Neural crest cell (in vitro differentiated cells): ENCODE results near the gene GALNT9. TPM values are rescaled to one million over a fixed set of nuclear protein-coding genes. Genes with fewer than 3 reads are reported as not detected.

Experiments
- DNase-seq: peaks from one replicate; pipeline ENCODE4 v3.0.0; 2021; ENCODE audit warnings: low read depth, mixed read lengths, low spot score
- H3K27ac Mint-ChIP-seq: one replicate; pipeline ENCODE4 v1.8.0; 2021; ENCODE audit warnings: mild to moderate bottlenecking, mixed read lengths; ENCODE audit not compliant: unreplicated experiment
- H3K27me3 Mint-ChIP-seq: 2 replicates; pipeline ENCODE4 v1.8.0; 2021; ENCODE audit warnings: low read depth, mild to moderate bottlenecking, mixed read lengths
- H3K36me3 Mint-ChIP-seq: 2 replicates; pipeline ENCODE4 v1.8.0; 2021; ENCODE audit warnings: low read depth, mild to moderate bottlenecking, mixed read lengths
- H3K4me1 Mint-ChIP-seq: 2 replicates; pipeline ENCODE4 v1.8.0; 2021; ENCODE audit warnings: mixed read lengths
- H3K4me3 Mint-ChIP-seq: one replicate; pipeline ENCODE4 v1.8.0; 2021; ENCODE audit warnings: mild to moderate bottlenecking, mixed read lengths
- H3K9me3 Mint-ChIP-seq: 2 replicates; pipeline ENCODE4 v1.8.0; 2021; ENCODE audit warnings: mixed read lengths
- total RNA-seq: library from RNA; stranded (reverse); gene quantifications from 2 replicates; pipeline ENCODE4 v1.2.1, GENCODE V29; 2021
- TF ChIP-seq, protein P1 (sequence below): fragments of 200-600 bp; sonication (generic); conservative IDR thresholded peaks from 2 replicates; pipeline ENCODE4 v1.5.0; 2021; ENCODE audit warnings: antibody characterized with exemption, mild to moderate bottlenecking

GALNT9 gene
- total RNA-seq, 1 donor from 2014 or later, result 1.3 TPM

DNA sequence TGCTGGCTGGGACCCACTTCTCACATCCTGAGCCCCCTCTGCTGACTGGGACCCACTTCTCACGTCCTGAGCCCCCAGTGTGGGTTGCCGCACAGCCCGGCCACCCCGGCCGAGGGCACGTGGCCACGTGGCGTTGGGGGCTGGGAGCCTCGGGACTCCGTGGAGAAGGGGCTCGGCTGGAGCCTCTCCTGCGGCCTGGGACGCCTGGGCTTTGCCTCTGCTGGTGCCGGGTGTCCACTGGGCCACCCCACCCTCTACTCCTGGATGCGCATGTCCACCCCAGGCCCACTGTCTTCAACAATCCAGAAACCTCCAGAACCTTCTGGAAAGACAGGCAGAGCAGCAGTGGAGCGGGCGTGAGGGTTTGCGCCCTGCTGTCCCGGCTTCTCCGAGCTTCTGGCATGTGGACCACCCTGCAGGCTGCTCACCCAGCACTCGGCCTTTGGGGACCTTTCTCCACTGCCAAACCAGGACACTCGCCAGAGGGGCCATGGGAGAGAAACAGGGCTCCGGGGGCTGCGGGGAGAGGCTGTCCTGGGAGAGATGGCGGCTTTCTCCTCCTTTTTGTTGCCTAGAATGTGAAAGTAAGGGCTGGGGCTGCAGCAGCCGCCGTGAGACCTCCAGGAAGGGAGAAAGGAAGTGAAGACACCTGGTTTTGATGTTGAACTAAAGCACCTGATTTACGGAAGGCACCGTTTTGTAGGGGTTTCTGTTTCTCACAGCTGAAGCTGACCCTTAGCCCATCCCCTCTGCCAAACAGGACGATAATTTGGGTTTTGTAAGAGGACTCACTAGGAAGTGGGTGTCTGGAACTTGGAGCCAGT is 155.2 kb downstream of the GALNT9 start:
- no peak for DNase-seq
- peaks cover 31% of the 10 kb centered on the region for H3K27me3 Mint-ChIP-seq
- TF ChIP-seq, protein P1, sequence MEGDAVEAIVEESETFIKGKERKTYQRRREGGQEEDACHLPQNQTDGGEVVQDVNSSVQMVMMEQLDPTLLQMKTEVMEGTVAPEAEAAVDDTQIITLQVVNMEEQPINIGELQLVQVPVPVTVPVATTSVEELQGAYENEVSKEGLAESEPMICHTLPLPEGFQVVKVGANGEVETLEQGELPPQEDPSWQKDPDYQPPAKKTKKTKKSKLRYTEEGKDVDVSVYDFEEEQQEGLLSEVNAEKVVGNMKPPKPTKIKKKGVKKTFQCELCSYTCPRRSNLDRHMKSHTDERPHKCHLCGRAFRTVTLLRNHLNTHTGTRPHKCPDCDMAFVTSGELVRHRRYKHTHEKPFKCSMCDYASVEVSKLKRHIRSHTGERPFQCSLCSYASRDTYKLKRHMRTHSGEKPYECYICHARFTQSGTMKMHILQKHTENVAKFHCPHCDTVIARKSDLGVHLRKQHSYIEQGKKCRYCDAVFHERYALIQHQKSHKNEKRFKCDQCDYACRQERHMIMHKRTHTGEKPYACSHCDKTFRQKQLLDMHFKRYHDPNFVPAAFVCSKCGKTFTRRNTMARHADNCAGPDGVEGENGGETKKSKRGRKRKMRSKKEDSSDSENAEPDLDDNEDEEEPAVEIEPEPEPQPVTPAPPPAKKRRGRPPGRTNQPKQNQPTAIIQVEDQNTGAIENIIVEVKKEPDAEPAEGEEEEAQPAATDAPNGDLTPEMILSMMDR, result no peak
- H3K9me3 Mint-ChIP-seq, result no peaks in the 10 kb centered on the region
- no peak overlapping the region for H3K4me3 Mint-ChIP-seq
- H3K27ac Mint-ChIP-seq, result no peak overlapping the region
- peaks cover 8% of the 10 kb centered on the region for H3K4me1 Mint-ChIP-seq
- no peaks in the 10 kb centered on the region for H3K36me3 Mint-ChIP-seq

DNA sequence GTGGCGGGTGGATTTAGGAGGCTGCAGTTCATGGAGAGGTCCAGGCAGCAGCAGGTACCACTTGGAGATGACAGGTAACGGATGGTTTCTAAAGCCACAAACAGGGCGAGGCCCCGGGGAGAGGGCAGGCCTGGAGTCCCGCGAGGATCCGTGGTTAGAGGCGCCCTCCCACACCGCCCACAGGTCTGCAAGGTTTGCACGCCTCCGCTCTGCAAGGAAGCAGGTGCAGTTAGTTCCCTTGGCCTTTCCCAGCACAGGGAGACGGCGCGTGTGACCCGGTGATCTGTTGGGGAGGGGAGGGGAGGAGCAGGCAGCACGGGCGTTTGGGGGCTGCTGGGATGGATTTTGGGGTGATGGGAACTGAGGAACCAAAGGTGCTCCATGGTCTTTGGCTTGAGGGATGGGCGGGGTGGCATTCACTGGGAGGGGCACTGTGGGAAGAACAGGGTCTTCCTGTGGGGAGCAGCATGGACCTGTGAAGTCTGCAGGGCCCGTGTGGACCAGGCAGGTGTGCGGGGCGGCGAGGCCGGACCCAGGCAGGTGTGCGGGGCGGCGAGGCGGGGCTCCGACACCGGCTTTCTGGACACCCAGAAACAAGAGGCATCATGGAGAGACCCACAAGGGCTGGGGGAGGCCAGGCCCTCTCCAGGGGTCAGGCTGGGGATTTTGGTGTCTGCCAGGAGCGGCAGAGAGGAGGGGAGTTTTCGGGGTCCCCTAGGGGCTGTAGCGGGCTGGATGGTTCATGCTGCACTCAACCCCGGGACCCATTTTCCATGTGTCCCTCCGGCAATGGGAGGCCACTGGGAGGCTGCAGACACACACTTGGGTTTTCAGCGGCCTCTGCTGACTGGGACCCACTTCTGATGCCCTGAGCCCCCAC is 156.0 kb downstream of the GALNT9 start:
- Mint-ChIP-seq H3K9me3 (no peaks in the 10 kb centered on the region), H3K4me1 (peaks cover 2% of the 10 kb centered on the region), H3K27ac (no peak overlapping the region), H3K36me3 (no peaks in the 10 kb centered on the region), H3K27me3 (peaks cover 22% of the 10 kb centered on the region), H3K4me3 (no peak overlapping the region)
- no peak for DNase-seq
- TF ChIP-seq, protein P1, result no peak

DNA sequence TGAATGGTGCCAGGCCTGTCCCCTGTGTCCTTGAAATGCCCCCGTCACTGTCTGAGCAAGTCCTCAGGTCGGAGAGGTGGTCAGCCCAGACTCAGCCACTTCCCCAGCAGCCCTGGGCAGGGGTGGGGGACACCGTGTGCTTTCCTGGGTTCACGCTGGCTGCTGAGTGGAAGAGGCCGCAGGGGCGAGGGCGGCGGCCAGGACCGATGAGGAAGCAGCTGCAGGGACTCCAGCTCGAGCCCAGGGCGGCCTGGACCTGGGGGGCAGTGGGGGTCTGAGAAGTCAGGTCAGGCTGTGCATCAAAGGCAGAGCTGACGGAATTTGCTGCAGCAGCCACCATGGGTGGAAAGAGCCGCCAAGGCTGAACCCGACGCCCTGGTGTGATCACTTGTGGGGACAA is 156.8 kb downstream of the GALNT9 start:
- TF ChIP-seq, protein P1, result no peak
- H3K36me3 Mint-ChIP-seq, result no peaks in the 10 kb centered on the region
- peaks cover 21% of the 10 kb centered on the region for H3K27me3 Mint-ChIP-seq
- no peaks in the 10 kb centered on the region for H3K4me1 Mint-ChIP-seq
- H3K9me3 Mint-ChIP-seq, result no peaks in the 10 kb centered on the region
- no peak overlapping the region for H3K27ac Mint-ChIP-seq
- no peak for DNase-seq
- no peak overlapping the region for H3K4me3 Mint-ChIP-seq

DNA sequence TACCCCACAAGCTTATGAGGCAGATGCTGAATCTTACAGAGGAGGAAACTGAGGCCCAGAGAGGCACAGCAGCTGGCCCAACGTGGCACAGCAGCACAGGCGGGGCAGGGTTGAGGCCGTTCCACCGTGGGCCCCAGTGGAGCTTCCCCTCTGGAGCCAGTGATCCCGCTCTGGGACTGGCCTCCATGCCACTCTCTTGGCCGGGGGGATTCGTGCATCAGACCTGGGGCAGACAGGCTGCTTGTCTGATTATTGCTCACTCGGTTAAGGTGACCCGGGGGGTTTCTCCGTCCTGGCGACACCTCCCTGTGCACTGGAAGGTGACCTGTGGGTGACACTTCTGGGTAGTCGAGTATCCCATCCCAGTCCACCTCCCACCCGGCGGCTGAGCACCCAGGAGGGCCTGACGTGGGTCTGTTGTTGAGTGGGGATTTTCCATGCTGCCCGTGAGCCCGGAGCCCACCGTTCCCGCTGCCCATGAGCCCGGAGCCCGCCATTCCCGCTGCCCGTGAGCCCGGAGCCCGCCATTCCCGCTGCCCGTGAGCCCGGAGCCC is 157.3 kb downstream of the GALNT9 start:
- TF ChIP-seq, protein P1, result no peak
- H3K9me3 Mint-ChIP-seq, result peaks cover 2% of the 10 kb centered on the region
- DNase-seq, result no peak
- no peak overlapping the region for H3K4me3 Mint-ChIP-seq
- H3K36me3 Mint-ChIP-seq, result no peaks in the 10 kb centered on the region
- peaks cover 20% of the 10 kb centered on the region for H3K27me3 Mint-ChIP-seq
- no peaks in the 10 kb centered on the region for H3K4me1 Mint-ChIP-seq
- no peak overlapping the region for H3K27ac Mint-ChIP-seq

DNA sequence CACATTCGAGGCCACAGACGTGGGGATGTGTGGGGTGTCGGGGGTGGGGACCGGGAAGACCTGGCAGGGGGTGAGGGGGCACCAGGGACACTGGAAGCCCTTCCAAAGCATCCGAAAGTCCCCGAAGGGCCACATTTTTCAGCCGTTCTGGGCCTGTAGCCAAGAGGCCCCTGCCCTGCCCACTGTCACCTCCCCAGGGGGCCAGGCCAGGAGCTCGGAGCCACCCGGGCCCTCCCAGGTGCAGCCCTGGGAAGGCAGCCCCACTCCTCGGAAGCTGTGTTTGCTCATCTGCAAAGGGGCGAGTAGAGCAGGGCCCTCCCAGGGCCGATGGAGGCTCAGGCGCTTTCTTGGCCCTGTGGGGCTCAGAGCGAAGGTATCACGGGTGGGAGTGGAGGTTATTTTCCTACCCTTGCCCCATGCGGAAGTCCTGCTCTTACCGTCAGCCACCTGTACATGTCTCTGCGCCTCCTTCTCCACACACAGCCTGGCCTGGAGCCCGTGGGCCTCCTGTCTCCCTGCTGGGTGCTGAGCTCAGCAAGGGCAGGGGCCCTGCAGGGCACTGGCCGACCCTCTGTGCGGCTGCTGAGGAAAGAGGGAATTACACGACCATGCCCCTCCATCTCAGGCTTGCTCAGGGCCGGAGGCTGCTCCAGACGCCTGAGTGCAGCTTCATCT is 158.0 kb downstream of the GALNT9 start:
- Mint-ChIP-seq H3K4me3 (no peak overlapping the region), H3K4me1 (no peaks in the 10 kb centered on the region), H3K9me3 (peaks cover 3% of the 10 kb centered on the region), H3K27ac (no peak overlapping the region), H3K27me3 (peaks cover 17% of the 10 kb centered on the region), H3K36me3 (no peaks in the 10 kb centered on the region)
- DNase-seq, result no peak
- TF ChIP-seq, protein P1, result no peak
